Skeletal muscle cell (primary cell): ENCODE measurements around the gene NF2.
"Not testable (repeated sequence)": the region's sequence is repeated elsewhere in the genome, so short reads cannot be mapped to it uniquely, and the experiment has no call there.

Experiments
- DNase-seq: peaks from one replicate; pipeline ENCODE4 v3.0.0-alpha.2; 2010; ENCODE audit warnings: low read depth
- H3K4me3 ChIP-seq: 2 replicates; pipeline ENCODE4 v1.5.1; 2011; ENCODE audit warnings: low read depth, mild to moderate bottlenecking, control low read depth, low read length, moderate library complexity

NF2 gene

GRCh38 chr22:29603358-29604075, at the start of gene NF2:
TSS of gene NF2 (plus strand) at chr22:29603633. CDS start at chr22:29603999, 366 bp downstream.
- peak; percentile 98 for DNase-seq
- H3K4me3 ChIP-seq: peak within 1 kb of the TSS; percentile 93

- H3K4me3 ChIP-seq: no peak overlapping the region
- no peak for DNase-seq
These were observed 48.3 kb upstream of the NF2 start for GRCh38 chr22:29555065-29555644.

DNA sequence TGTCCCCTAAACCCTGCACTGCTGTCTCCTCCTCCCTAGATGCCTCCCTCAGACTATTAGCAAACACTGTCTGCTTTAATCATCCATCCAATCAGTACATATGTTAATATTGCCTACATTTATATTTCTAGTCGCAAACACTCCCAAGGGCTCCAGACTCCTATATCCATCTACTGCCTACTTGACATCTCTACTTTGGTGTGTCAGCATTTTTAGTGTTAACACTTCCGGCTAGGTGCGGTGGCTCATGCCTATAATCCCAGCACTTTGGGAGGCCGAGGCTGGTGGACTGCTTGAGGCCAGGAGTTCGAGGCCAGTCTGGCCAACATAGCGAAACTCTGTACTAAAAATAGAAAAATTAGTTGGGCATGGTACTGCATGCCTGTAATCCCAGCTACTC, 44.4 kb upstream of the NF2 start:
- no peak for DNase-seq
- H3K4me3 ChIP-seq: no peak overlapping the region

GRCh38 chr22:29559853-29560252, 43.6 kb upstream of the NF2 start:
- no peak for DNase-seq
- H3K4me3 ChIP-seq: no peak overlapping the region

DNA sequence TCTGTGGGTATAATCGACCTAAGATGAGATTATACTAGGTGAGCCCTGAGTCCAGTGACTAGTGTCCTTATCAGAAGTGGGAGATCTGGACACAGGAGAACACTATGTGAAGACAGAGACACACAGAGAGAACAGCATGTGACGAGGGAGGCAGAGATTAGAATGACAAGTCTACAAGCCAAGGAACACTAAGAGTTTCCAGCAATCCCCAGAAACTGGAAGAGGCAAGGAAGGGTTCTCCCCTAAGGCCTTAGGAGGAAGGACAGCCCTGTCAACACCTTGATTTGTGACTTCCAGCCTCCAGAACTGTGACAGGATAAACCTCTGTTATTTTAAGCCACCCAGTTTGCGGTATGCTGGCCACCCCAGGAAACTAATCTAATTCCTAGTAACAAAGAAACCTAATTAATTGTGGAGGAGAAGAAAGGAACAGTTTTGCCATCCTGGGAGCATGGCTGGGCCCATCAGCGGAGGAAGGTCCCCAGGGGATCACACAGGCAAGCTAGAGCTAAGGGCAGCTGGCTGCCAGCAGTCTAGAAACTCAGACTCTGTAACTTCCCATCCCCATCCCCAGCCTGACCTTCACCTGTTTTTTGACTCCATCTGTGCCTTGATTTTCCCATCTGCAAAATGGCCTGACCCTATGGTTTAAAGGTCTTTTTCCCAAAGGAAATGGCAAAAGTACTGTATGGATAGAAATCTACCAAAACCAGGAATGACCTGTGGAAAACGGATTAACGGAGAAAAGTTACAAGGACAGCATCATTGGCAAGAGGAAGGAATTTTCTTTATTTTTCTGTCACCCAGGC, 39.6 kb upstream of the NF2 start:
- DNase-seq: no peak
- no peak overlapping the region for H3K4me3 ChIP-seq

- not testable (repeated sequence) for DNase-seq, H3K4me3 ChIP-seq
These were observed 36.9 kb upstream of the NF2 start for GRCh38 chr22:29566513-29566912.

- H3K4me3 ChIP-seq: no peak overlapping the region
- DNase-seq: no peak
These were observed 36.1 kb upstream of the NF2 start for GRCh38 chr22:29567338-29567737.

DNA sequence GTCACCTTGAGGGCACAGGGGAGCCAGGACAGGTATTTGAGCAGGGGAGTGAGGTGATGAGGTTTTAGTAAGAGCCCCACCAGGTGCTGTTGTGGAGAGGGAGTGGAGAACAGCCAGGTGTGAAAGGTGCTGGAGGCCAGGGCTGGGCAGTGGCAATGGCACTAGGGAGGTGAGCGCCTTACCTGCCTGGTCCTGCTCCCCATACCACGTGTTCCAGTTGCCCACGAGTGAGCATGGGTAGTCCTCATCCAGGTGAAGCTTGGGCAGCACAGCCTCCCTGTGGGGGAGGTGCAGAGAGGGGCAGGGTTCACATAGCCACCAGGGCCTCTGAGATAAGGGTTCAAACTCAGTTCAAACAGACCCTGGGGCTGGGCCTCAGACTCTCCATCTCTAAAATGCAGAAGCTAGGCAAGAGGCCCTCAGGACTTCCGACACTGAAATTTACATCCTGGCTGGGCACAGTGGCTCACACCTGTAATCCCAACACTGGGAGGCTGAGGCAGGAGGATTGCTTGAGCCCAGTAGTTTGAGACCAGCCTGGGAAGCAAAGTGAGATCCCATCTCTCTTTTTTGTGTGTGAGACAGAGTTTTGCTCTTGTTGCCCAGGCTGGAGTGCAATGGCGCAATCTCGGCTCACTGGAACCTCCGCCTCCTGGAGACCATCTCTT, 34.3 kb upstream of the NF2 start:
- H3K4me3 ChIP-seq: no peak overlapping the region
- no peak for DNase-seq

- DNase-seq: no peak
- H3K4me3 ChIP-seq: no peak overlapping the region
These were observed 33.0 kb upstream of the NF2 start for GRCh38 chr22:29570456-29570855.

GRCh38 chr22:29570912-29571549, 32.4 kb upstream of the NF2 start:
- H3K4me3 ChIP-seq: no peak overlapping the region
- DNase-seq: no peak

GRCh38 chr22:29574762-29575450, 28.5 kb upstream of the NF2 start:
- H3K4me3 ChIP-seq: no peak overlapping the region

DNA sequence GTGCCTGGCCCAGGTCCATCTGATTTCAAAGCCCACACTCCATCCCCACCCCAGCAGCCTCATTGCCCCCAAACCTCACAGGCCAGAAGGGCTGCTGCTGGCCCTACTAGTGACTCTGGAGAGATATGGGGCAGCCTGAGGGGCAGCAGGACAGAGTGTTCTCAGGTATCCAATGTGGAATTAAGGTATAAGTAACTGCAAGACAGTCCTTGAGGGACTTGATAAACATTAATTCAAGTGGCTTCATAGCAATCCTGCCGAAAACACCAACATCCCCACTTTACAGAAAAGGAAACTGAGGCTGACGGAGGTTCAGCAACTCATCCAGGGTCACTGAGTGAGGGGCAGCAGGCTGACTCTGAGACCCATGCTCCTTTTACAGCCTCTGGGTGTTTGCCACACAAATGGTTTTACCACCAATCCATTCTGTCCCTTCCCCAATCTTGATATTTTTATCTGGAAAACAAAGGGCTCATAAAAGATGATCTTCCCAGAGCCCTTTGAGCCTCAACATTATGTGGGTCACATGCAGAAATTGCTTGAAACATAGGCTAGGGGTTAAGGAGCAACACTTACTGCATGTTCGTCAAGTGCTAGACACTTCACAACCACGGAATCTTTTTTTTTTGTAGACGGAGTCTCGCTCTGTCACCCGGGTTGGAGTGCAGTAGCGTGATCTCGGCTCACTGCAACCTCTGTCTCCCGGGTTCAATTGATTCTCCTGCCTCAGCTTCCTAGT, 24.8 kb upstream of the NF2 start:
- H3K4me3 ChIP-seq: no peak overlapping the region
- no peak for DNase-seq

More at GRCh38 chr22:29574762-29575450, 28.5 kb upstream of the NF2 start:
- DNase-seq: no peak

DNA sequence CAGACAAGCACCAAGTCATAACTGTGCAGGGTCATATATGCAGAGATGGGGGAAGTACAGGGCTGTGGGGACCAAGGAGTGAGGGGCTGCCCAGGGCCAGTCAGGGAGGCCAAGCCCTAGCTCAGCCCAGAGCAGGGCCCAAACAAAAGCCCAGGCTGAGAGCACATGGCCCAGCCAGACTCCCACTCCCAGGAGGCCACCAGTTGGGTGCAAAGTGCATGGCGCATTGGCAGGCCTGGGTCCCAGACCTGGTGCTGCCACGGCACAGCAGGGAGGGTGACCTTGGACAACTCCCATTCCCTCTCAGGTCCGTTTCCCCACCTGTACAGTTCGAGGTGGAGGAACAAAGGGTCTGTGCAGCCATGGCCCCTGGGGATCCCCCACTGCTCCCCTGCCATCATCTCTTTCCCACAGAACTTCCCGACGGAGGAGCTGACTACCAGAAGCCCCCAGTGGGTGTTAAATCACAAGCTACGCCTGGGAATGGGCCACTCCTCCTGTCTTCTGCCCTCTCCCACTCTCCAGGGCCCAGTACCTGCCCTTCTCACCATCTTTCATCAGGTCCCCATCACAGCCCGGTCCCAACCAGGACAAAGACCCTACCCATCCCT, 23.1 kb upstream of the NF2 start:
- peak overlapping the region; percentile 66 for H3K4me3 ChIP-seq
- DNase-seq: no peak

- no peak overlapping the region for H3K4me3 ChIP-seq
- no peak for DNase-seq
These were observed 21.6 kb upstream of the NF2 start for GRCh38 chr22:29581799-29582198.

- DNase-seq: no peak
- no peak overlapping the region for H3K4me3 ChIP-seq
These were observed 18.5 kb upstream of the NF2 start for GRCh38 chr22:29584975-29585374.

DNA sequence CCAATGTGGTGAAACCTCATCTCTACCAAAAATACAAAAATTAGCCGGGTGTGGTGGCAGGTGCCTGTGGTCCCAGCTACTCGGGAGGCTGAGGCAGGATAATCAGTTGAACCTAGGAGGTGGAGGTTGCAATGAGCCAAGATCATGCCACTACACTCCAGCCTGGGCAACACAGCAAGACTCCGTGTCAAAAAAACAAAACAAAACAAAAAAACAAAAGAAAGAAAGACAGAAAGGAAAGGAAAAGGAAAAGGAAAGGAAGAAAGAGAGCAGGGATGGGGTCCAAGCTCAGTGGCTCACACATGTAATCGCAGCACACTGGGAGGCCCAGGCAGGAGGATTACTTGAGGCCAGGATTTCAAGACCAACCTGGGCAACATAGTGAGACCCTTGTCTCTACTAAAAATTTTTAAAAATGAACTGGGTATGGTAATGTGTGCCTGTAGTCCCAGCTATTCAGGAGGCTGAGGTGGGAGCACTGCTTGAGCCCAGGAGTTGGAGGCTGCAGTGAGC, 17.2 kb upstream of the NF2 start:
- H3K4me3 ChIP-seq, DNase-seq: not testable (repeated sequence)

DNA sequence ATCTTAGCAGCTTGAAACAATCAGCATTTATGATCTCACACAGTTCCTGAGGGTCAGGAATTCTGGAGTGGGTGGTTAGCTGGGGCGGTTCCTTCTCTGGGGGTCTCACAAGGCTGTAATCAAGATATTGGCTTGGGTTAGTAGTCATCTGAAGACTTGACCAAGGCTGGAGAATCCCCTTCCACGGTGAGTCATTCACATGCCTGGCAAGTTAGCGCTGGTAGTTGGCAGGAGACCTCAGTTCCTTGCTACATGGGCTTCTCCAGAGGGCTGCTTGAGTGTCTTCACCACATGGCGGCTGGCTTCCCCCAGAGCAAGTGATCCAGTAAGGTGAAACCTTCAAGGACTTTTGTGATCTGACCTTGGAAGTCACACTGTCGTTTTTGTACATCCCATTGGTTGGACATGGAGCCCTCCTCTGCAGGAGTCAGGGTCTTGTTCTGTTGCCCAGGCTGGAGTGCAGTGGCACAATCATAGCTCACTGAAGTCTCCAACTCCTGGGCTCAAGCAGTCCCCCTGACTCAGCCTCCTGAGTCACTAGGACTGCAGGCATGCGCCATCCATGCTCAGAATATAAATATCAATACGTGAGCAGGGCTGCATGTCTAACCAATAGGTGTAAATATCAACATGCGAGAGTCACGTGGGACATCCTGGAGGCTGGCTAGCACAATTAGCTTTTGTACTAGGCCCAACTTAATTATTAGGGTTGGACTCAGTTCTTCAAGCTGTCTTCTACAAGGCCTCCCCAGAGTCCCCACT, 15.3 kb upstream of the NF2 start:
- DNase-seq: peak; percentile 78

More for the DNA sequence above, 15.3 kb upstream of the NF2 start:
- H3K4me3 ChIP-seq: no peak overlapping the region
